Small intestine (tissue), 7 donors: Measurements from ENCODE around the gene EML4. TPM values are rescaled to one million over a fixed set of nuclear protein-coding genes. Genes with fewer than 3 reads are reported as not detected.

ENCODE experiments used
- DNase-seq, 2 donors: peaks; one replicate each; pipeline versions ENCODE4 v3.0.0 to v3.0.0-alpha.2; 2013
- FAIRE-seq: peaks from 2 replicates; lab custom pipeline; 2012; peaks lifted over from hg19 to GRCh38; lab: Jason Lieb, UNC
- H3K27ac ChIP-seq, 3 donors: one replicate each; pipeline ENCODE4 v1.5.1; 2013; ENCODE audit warnings: low read length in 2 of 3, mild to moderate bottlenecking in 2 of 3, control low read depth in 1 of 3, inconsistent platforms in 1 of 3, low read depth in 1 of 3, moderate library complexity in 1 of 3
- H3K27me3 ChIP-seq, 3 donors: one replicate each; pipeline ENCODE4 v1.6.1; 2013; ENCODE audit warnings: low read length in 3 of 3, inconsistent platforms in 1 of 3; ENCODE audit not compliant: control insufficient read depth in 3 of 3, insufficient read depth in 3 of 3
- H3K36me3 ChIP-seq, 3 donors: one replicate each; pipeline ENCODE4 v1.6.1; 2013; ENCODE audit warnings: low read length in 3 of 3, inconsistent platforms in 1 of 3, low read depth in 1 of 3, mild to moderate bottlenecking in 1 of 3, moderate library complexity in 1 of 3; ENCODE audit not compliant: control insufficient read depth in 3 of 3, insufficient read depth in 2 of 3
- H3K4me1 ChIP-seq, 3 donors: one replicate each; pipeline ENCODE4 v1.6.1; 2013; ENCODE audit warnings: low read length in 2 of 3, inconsistent platforms in 1 of 3, low read depth in 1 of 3, mild to moderate bottlenecking in 1 of 3, moderate library complexity in 1 of 3; ENCODE audit not compliant: control insufficient read depth in 3 of 3, insufficient read depth in 2 of 3
- H3K4me3 ChIP-seq, 3 donors: one replicate each; pipeline ENCODE4 v1.5.1; 2013; ENCODE audit warnings: low read length in 3 of 3, control low read depth in 1 of 3, inconsistent platforms in 1 of 3, low read depth in 1 of 3, mild to moderate bottlenecking in 1 of 3, moderate library complexity in 1 of 3
- H3K9me3 ChIP-seq, 2 donors: one replicate each; pipeline ENCODE4 v1.6.1; 2013; ENCODE audit warnings: low read depth in 1 of 2, low read length in 1 of 2; ENCODE audit not compliant: control insufficient read depth in 2 of 2, insufficient read depth in 1 of 2
- WGBS, 3 donors: extraction: QIAGEN DNeasy Blood & Tissue Kit; methylation state at CpG; one replicate each; pipeline ENCODE4 v1.1.7; 2013; 5-methylcytosine and 5-hydroxymethylcytosine counted together
- polyA plus RNA-seq, 4 donors: library from polyadenylated mRNA; stranded (reverse) in 3 of 4; unstranded in 1 of 4; fragments of 200-250 nt in 3 of 4; fragments of 120-200 nt in 1 of 4; gene quantifications; one replicate each; pipeline versions ENCODE4 v1.2.1 to v1.2.3, GENCODE V29; 2013
- donor health status: healthy with polysubstance abuse.
- donor health status: control.
- donor health status: control.
- donor health status: Bipolar disorder and iron deficiency.
- donor health status: healthy.

The EML4 gene
- polyA plus RNA-seq, 4 donors = 30.0 to 132 (median 33.3) TPM

GRCh38 chr2:42353792-42354429 lies 184.8 kb downstream of the EML4 start:
- Histone ChIP-seq H3K36me3 (peaks cover 4 to 25% (median 10%) of the 10 kb centered on the region in 3 donors), H3K9me3 (no peaks in the 10 kb centered on the region), H3K27ac (no peak overlapping the region), H3K4me1 (peaks cover 0 to 5% (median under 1%) of the 10 kb centered on the region in 3 donors), H3K4me3 (no peak overlapping the region), H3K27me3 (no peaks in the 10 kb centered on the region)
- DNase-seq (peak in 1 of 2 donors; percentile 15), FAIRE-seq (no peak)
- 76 to 92% (median 85%) methylated on average over 5 of the region's 5 CpGs for WGBS, 3 donors

GRCh38 chr2:42359304-42359964 lies 190.3 kb downstream of the EML4 start:
- H3K36me3 ChIP-seq = peaks cover 0 to 10% (median 0%) of the 10 kb centered on the region in 3 donors
- 18 to 31% (median 23%) methylated on average over 6 of the region's 6 CpGs for WGBS, 3 donors
- H3K27me3 ChIP-seq = no peaks in the 10 kb centered on the region
- H3K9me3 ChIP-seq = no peaks in the 10 kb centered on the region
- FAIRE-seq (no peak), DNase-seq (no peak)
- H3K27ac ChIP-seq = peak overlapping the region in 2 of 3 donors; percentile 96
- H3K4me1 ChIP-seq = peaks cover 0 to 13% (median 10%) of the 10 kb centered on the region in 3 donors
- H3K4me3 ChIP-seq = peak overlapping the region in 2 of 3 donors; percentile 79 to 95

DNA sequence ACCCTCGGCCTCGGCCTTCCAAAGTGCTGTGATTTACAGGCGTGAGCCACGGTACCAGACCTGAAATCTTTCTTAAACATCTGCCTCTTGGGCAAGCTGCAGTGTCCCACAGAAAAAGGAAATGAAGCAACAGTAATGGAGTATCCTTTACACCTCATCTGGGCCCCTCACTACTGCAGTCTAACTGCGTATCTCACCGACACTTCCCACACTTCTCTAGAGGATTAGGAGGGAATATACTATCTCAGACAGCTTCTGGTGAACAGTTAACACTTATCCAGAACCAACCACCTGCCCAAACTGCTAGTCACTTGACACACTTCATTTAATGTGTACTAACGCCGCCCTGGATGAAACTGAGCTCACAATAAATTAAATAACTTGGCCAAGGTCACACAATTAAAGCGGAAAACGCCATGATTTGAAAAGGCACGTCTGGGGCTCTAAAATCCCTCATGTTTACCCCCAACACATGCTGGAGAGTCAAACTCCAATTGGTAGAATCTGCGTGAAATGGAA lies 190.9 kb downstream of the EML4 start:
- 2 to 9% (median 4%) methylated on average over 12 of the region's 12 CpGs for WGBS, 3 donors
- peaks cover 0 to 13% (median 10%) of the 10 kb centered on the region in 3 donors for H3K4me1 ChIP-seq
- H3K27ac ChIP-seq = peak overlapping the region in 2 of 3 donors; percentile 96
- H3K27me3 ChIP-seq = no peaks in the 10 kb centered on the region
- peaks cover 0 to 10% (median 0%) of the 10 kb centered on the region in 3 donors for H3K36me3 ChIP-seq
- peak overlapping the region; percentile 79 to 95 (median 82) for H3K4me3 ChIP-seq
- FAIRE-seq = no peak
- DNase-seq = peak; percentile 29 to 56
- no peaks in the 10 kb centered on the region for H3K9me3 ChIP-seq

- FAIRE-seq = no peak
Observed at GRCh38 chr2:42360493-42360889, 191.3 kb downstream of the EML4 start.

GRCh38 chr2:42360890-42361727 lies 192.0 kb downstream of the EML4 start, which contains the start of gene COX7A2L:
COX7A2L (minus strand) TSS chr2:42361217; CDS start chr2:42361161, 56 bp downstream.
- Histone ChIP-seq H3K4me3 (peak within 1 kb of the TSS; percentile 79 to 95 (median 82)), H3K27ac (peak within 1 kb of the TSS; percentile 85 to 96 (median 96)), H3K27me3 (no peaks in the 10 kb centered on the region), H3K9me3 (no peaks in the 10 kb centered on the region), H3K36me3 (peaks cover 0 to 7% (median 0%) of the 10 kb centered on the region in 3 donors), H3K4me1 (peaks cover 0 to 13% (median 10%) of the 10 kb centered on the region in 3 donors)
- DNase-seq = peak; percentile 98 to 99
- no peak for FAIRE-seq
- 0 to 1% (median 1%) methylated on average over 58 to 61 of the region's 61 CpGs for WGBS, 3 donors

More at GRCh38 chr2:42360493-42360889, 191.3 kb downstream of the EML4 start:
- WGBS, 3 donors = 0% methylated on average over 15 of the region's 15 CpGs
- H3K4me3 ChIP-seq = peak overlapping the region; percentile 79 to 95 (median 82)
- H3K27ac ChIP-seq = peak overlapping the region; percentile 85 to 96 (median 96)
- H3K36me3 ChIP-seq = peaks cover 0 to 10% (median 0%) of the 10 kb centered on the region in 3 donors
- H3K9me3 ChIP-seq = no peaks in the 10 kb centered on the region
- no peaks in the 10 kb centered on the region for H3K27me3 ChIP-seq
- H3K4me1 ChIP-seq = peaks cover 0 to 13% (median 10%) of the 10 kb centered on the region in 3 donors
- peak in 1 of 2 donors; percentile 41 for DNase-seq

- 2 to 14% (median 3%) methylated on average over 6 of the region's 6 CpGs for WGBS, 3 donors
- Histone ChIP-seq H3K27me3 (no peaks in the 10 kb centered on the region), H3K36me3 (peaks cover 0 to 3% (median 0%) of the 10 kb centered on the region in 3 donors), H3K4me1 (peaks cover 0 to 13% (median 10%) of the 10 kb centered on the region in 3 donors), H3K4me3 (peak overlapping the region in 2 of 3 donors; percentile 32 to 52), H3K27ac (peak overlapping the region; percentile 80 to 84 (median 81)), H3K9me3 (no peaks in the 10 kb centered on the region)
- DNase-seq (peak; percentile 77 to 93), FAIRE-seq (no peak)
Observed at GRCh38 chr2:42361728-42362283, 192.7 kb downstream of the EML4 start.

DNA sequence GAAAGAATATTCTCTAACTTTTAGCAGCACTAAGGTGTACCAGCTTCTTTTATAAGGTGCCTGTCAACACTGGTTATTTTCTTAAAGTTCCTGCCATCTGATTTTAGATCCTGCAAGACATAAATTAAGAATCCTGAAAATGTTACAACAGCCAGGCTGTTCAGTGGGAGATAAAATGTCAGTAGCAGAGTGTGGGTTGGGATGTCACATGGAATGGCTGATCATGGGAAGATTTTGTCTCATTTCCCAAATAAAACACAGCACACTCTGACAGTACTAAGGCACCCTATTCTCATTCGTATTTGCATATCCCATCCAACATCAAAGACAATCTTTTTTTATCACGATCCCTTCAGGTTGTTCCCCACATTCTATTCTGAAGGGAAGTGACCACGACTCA lies 194.3 kb downstream of the EML4 start:
- DNase-seq (no peak), FAIRE-seq (no peak)
- Histone ChIP-seq H3K4me1 (peaks cover 0 to 13% (median 10%) of the 10 kb centered on the region in 3 donors), H3K4me3 (no peak overlapping the region), H3K27ac (no peak overlapping the region), H3K36me3 (no peaks in the 10 kb centered on the region), H3K9me3 (no peaks in the 10 kb centered on the region), H3K27me3 (no peaks in the 10 kb centered on the region)
- 80 to 89% (median 88%) methylated on average over 3 of the region's 3 CpGs for WGBS, 3 donors
